Camera-type eye (tissue), 1 donor: Measurements from ENCODE around the gene GTSE1. TPM values are rescaled to one million over a fixed set of nuclear protein-coding genes. Genes with fewer than 3 reads are reported as not detected.

Source experiments
- total RNA-seq: library from RNA; depleted of rRNA; stranded (reverse); fragments of >200 nt; gene quantifications from one replicate; pipeline ENCODE4 v1.2.3, GENCODE V29; 2014

The GTSE1 gene, protein sequence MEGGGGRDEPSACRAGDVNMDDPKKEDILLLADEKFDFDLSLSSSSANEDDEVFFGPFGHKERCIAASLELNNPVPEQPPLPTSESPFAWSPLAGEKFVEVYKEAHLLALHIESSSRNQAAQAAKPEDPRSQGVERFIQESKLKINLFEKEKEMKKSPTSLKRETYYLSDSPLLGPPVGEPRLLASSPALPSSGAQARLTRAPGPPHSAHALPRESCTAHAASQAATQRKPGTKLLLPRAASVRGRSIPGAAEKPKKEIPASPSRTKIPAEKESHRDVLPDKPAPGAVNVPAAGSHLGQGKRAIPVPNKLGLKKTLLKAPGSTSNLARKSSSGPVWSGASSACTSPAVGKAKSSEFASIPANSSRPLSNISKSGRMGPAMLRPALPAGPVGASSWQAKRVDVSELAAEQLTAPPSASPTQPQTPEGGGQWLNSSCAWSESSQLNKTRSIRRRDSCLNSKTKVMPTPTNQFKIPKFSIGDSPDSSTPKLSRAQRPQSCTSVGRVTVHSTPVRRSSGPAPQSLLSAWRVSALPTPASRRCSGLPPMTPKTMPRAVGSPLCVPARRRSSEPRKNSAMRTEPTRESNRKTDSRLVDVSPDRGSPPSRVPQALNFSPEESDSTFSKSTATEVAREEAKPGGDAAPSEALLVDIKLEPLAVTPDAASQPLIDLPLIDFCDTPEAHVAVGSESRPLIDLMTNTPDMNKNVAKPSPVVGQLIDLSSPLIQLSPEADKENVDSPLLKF
- 5.7 TPM for total RNA-seq

DNA sequence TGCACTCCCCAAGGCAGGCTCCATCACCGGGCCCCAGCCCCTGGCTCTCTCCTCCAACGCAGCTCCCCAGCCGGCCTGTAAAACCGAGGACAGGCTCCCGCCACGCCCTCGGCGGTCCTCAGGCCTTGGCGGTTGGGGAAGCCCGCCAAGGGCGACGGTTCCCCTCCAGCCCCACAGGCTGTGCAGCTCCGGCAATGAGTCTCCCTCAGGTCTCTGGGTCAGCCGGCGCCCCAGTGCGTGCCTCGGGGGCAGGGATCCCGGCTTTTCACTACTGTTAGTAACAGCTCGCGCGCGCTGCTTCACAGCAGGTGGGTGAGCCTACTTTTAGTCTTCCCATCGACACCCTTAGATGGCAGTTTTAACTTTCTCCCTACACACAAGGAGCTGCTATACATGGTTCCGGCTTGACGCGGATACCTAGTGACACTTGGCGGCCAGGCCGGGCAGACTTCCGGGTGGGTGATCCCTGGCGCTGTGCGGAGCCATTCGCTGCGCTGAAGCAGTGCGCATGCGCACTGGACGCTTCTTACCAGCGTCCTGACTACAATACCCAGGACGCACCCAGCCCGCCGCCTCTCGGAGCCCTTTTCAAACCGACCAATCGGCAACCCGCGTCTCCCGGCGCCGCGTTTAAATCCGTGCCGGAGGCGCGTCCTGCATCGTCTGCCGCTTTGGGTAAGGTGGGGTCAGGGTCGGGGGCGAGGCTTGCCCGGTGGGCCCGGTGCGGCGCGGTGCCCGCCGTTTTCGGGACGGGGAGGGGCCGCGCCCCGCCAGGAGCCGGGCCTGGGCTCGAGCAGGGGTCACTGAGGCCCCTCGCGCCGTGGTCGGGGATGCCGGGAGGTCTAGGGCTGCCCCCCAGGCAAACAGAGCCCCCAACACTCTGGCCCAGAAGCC, at the start of gene GTSE1:
Gene GTSE1, plus strand, starts transcription at position 614 of the 894 bp plus-strand sequence. CDS start 531 bp downstream, outside the sequence.

DNA sequence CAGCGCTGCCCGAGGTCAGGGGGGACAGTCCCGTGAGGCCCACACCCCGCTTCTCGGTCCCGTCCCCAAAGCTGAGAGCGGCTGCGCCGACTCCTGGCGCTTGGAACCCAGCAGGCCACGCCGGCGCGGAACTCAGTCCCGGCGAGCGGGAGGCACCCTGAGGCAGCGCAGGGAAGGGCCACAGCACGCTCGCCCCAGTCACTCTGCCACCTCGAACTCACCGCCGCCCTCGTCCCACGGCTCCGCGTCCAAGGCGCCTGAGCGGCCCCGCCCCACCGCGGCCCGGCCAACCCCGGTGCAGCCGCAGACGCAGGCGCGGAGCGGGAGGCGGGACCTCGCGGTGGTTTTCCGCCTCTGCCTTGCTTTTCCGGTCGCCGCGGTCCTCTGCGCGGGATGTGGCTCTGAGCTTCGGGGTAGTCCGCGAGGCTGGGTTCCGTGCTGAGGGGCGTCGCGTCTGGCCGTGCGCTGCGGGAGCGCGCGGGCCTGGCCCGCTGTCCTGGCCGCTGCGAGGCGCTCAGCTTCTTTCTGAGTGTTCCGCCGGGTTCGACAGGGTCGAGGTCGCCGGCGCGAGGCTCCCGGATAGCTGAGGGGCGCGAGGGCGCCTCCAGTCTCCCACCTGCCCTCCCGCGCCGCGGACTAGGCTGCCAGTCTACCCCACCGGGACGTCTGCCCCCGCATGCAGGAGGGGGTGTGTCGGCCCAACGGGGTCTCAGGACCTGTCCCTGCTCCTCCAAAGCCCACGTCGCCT, 46.5 kb upstream of the GTSE1 start, which contains the start of gene CDPF1:
Gene CDPF1, minus strand, starts transcription at position 259 of the 748 bp plus-strand sequence. CDS start 2,009 bp downstream, outside the sequence.

DNA sequence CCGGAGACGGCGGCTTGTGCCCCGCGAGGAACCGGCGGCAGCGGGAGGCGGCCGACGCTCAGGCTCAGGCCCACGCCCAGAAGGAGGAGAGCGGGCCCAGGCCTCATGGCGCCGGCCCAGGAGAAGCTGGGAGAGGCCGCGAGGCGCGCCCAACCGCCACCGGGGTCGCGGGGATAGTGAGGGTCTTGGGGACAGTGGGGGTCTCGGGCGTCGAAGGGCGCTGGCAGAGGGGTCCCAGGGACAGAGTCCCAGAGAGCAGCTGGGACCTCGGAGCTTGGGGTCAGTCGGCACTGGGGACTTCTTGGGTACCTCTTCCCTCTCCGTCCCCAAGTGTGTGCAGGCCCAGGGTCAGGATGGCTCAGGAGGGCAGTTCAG, 33.5 kb upstream of the GTSE1 start, which contains the start of gene PKDREJ:
Gene PKDREJ, minus strand, starts transcription at position 128 of the 375 bp plus-strand sequence. Its CDS starts 21 bp downstream, at position 107.

DNA sequence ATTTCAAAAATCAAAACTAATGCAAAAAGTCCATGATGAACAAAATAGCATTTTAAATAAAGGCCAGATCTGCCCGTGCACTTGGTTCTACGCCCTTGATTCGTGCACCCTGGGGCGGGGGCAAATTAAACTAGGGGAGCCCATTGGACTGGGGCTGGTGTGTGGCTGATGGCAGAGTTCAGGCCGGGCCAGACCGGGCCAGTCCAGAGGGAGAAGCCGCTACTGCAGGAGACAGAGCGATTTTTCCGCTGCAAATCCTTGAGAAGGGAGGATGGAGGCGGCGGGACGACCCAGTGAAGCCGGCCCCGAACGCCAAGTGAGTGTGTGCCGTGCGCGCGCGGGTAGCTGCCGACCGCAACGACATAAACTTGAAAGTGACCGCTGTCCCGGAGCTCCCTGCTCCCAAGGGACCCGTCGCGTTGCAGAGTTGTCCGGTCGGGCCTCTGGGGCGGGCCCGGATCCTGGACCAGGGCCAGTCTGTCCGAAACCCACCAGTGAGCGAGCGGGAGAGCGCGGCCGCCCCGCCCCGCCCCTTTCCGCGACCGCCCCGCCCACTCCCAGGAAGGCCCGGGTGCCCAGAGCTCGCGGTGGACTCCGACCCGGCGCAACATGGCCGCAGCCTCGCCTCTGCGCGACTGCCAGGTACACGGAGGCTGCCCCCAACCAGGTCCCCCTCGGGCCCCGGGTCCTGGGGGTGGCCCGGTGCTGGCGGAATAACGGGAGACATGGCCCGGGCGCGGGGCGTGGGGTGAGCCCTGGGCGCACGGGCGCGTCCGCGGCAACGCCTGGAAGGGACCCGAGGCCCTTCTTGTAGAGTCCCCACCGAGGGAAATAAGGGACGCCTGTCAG, 29.0 kb upstream of the GTSE1 start, which contains the start of gene TTC38:
Gene TTC38, plus strand, starts transcription at position 578 of the 849 bp plus-strand sequence. Its CDS starts 32 bp downstream, at position 610.

DNA sequence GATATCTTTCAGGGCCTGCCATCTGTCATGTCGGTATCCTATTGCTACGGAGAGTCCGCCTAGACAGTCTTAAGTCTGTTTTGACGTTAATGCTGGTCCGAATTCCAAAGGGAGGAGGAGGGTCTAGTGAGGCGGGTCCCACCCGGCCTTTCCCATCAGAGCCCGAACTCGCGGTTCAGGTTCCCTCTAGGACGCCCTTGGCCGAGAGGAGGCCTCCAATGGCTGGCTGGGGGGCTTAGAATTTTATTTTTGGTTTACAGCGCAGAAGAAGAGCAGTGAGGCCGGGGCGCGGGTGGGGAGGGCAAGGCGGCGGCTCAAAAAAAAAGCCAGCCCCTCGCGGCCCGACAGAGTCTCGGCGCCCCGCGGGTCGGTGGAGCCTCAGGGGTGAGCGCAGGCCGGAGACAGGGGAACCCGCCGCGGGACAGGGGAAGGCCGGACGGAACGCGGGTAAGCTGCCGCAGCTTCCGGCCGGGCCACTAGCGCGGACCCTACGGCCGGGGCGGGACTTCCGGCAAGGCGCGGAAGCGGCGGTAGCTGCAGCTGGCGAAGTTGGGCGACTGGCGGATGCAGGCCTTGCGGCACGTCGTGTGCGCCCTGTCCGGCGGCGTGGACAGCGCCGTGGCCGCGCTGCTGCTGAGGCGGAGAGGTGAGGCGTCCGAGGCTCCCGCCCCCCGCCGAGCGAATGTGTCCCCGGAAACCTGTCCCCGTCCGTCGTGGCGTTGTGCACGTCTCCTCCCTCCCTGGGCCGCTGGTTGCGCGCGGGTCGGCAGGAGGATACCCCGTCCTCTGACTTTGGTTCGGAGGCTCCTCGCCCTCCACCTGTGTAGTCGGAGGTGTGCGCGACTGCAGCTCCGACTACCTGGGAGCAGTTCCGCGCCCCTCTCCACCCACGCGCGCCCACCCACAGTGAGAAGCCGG, 38.8 kb downstream of the GTSE1 start, which contains the start of gene TRMU:
Gene TRMU, plus strand, starts transcription at position 514 of the 918 bp plus-strand sequence. Its CDS starts 51 bp downstream, at position 565.

Other genes starting within 250 kb of the GTSE1 start
- gene PPARA, start 146.3 kb upstream of the GTSE1 start, total RNA-seq, result 31.6 TPM
- gene CDPF1, start 46.6 kb upstream of the GTSE1 start, total RNA-seq, result 19.4 TPM
- 0.05 TPM for gene PKDREJ, start 33.5 kb upstream of the GTSE1 start, total RNA-seq
- 49.4 TPM for gene TTC38, start 28.9 kb upstream of the GTSE1 start, total RNA-seq
- gene TRMU, start 38.8 kb downstream of the GTSE1 start, total RNA-seq, result 53.7 TPM
- 12.3 TPM for gene CELSR1, start 240.8 kb downstream of the GTSE1 start, total RNA-seq